PFSK-1 (cell line): Measurements from ENCODE around the gene NFIB.

ENCODE experiments used
- FOXP2 ChIP-seq: optimal IDR thresholded peaks from 2 replicates; pipeline ENCODE3; 2011; ENCODE audit warnings: borderline replicate concordance, control low read depth, inconsistent platforms; ENCODE audit not compliant: insufficient read depth; ENCODE audit errors: extremely low read length, extremely low read depth
- POLR2AphosphoS5 ChIP-seq: IDR thresholded peaks from 2 replicates; pipeline ENCODE4 v1.6.1; 2012; ENCODE audit warnings: low read depth, mild to moderate bottlenecking, control low read depth, low read length, moderate library complexity
- REST ChIP-seq, 2 experiments: IDR thresholded peaks; 2 replicates each; pipeline versions ENCODE4 v1.6.1 to v1.8.0; 2011 to 2012; ENCODE audit warnings: low read depth in 2 of 2, low read length in 2 of 2, control low read depth in 1 of 2, inconsistent platforms in 1 of 2, mild to moderate bottlenecking in 1 of 2, moderate library complexity in 1 of 2; ENCODE audit not compliant: insufficient read depth in 1 of 2
- SIN3A ChIP-seq: IDR thresholded peaks from 2 replicates; pipeline ENCODE4 v1.6.1; 2012; ENCODE audit warnings: mild to moderate bottlenecking, low read length, moderate library complexity, borderline replicate concordance; ENCODE audit not compliant: insufficient read depth
- TAF1 ChIP-seq: IDR thresholded peaks from 2 replicates; pipeline ENCODE4 v1.6.1; 2012; ENCODE audit warnings: low read length, control low read depth, borderline replicate concordance; ENCODE audit not compliant: insufficient read depth

Gene NFIB

DNA sequence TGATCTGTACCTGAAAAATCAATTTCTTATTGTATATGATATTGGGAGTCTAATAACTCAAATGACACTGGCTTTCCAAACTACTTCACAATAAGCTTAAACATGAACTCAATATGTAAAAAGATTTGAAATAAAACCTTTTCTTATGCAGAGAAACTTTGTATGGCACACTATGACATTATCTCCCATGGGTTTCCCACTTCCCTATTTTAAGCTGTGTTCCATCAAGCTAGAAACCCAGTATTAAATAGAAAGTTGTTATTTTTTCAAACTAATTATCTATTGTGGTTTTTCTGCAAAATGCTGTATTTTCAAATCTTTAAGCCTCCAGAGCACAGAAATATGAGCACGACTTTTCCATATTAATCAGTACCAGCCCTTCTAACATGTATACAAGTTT lies 174.7 kb downstream of the NFIB start:
- no peak for TF ChIP-seq REST (IDR thresholded peaks at IDR 0.05; ENCODE audit: insufficient read depth in 1 of 2, low read depth in 2 of 2, low read length in 2 of 2)
- no peak for TF ChIP-seq POLR2AphosphoS5

GRCh38 chr9:14136646-14137370 lies 177.1 kb downstream of the NFIB start:
- TF ChIP-seq TAF1 (no peak), POLR2AphosphoS5 (no peak), REST (IDR thresholded peaks at IDR 0.05; ENCODE audit: insufficient read depth in 1 of 2, low read depth in 2 of 2, low read length in 2 of 2) (no peak), SIN3A (no peak), FOXP2 (no peak)

DNA sequence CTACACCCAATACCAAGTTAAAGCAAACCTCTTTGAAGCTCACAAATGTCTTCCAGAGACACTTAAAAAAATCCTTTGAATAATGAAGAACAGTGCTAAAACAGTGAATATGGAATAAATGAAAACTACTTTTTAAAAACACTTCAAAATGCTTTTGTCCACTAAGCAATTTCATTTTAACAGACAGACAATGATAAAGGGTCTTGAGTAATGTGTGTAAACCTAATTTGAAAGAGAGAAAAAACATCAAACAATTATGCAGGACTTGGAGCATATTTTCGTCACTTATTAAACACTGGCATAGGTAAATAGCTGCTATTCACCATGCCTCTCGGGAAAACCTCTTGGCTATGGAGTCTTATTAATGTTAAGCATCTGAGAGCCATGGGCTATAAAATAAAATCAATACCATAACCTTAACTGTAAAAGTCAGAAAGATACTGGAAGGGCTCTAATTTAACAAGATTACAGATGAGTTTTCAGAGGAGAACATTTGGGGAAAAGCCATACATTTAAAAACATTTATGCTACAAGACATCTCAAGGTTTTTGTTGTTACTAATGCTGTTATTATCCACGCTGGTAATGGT lies 177.8 kb downstream of the NFIB start:
- TF ChIP-seq TAF1 = no peak
- TF ChIP-seq POLR2AphosphoS5 = no peak
- TF ChIP-seq SIN3A = no peak
- no peak for TF ChIP-seq REST (IDR thresholded peaks at IDR 0.05; ENCODE audit: insufficient read depth in 1 of 2, low read depth in 2 of 2, low read length in 2 of 2)
- no peak for TF ChIP-seq FOXP2

GRCh38 chr9:14135421-14135820 lies 178.5 kb downstream of the NFIB start:
- TF ChIP-seq SIN3A (no peak), TAF1 (no peak)

GRCh38 chr9:14133394-14133793 lies 180.5 kb downstream of the NFIB start:
- TF ChIP-seq FOXP2 (no peak), POLR2AphosphoS5 (no peak), REST (IDR thresholded peaks at IDR 0.05; ENCODE audit: insufficient read depth in 1 of 2, low read depth in 2 of 2, low read length in 2 of 2) (no peak), TAF1 (no peak), SIN3A (no peak)
